ENCODE data around the gene GHDC.

DNA sequence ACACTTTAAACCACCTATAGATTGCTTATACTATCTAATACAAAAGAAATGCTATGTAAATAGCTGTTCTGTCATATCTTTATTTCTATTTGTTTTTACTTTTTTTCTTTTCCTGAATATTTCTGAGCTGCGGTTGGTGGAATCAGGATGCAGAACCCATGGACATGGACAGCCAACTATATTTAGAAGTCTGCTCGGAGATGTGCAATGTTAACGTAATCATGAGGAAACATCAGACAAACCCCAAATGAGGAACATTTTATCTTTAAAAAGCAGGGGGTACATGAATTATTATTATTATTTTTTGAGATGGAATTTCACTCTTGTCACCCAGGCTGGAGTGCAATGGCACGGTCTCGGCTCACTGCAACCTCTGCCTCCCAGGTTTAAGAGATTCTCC is 31.4 kb upstream of the GHDC start:
- no peak for TF ChIP-seq POLR2A (IDR thresholded peaks at IDR 0.05)
- TF ChIP-seq, protein P1, sequence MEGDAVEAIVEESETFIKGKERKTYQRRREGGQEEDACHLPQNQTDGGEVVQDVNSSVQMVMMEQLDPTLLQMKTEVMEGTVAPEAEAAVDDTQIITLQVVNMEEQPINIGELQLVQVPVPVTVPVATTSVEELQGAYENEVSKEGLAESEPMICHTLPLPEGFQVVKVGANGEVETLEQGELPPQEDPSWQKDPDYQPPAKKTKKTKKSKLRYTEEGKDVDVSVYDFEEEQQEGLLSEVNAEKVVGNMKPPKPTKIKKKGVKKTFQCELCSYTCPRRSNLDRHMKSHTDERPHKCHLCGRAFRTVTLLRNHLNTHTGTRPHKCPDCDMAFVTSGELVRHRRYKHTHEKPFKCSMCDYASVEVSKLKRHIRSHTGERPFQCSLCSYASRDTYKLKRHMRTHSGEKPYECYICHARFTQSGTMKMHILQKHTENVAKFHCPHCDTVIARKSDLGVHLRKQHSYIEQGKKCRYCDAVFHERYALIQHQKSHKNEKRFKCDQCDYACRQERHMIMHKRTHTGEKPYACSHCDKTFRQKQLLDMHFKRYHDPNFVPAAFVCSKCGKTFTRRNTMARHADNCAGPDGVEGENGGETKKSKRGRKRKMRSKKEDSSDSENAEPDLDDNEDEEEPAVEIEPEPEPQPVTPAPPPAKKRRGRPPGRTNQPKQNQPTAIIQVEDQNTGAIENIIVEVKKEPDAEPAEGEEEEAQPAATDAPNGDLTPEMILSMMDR (IDR thresholded peaks at IDR 0.05): no peak

All from uterus (tissue), 2 donors.